Activated CD4-positive, CD25-positive, alpha-beta regulatory T cell treated with anti-CD3 and anti-CD28 coated beads, Interleukin-2, amount 50 U/mL, for 24 hours (primary cell): ENCODE results near the gene PGAP2.
"Not testable (repeated sequence)": the region's sequence is repeated elsewhere in the genome, so short reads cannot be mapped to it uniquely, and the experiment has no call there.

ENCODE experiments used
- ATAC-seq, 2 donors: fragments of 150-1000 bp; cut with Tn5 transposase; one replicate each; pipeline ENCODE4 v1.10.0; 2021; ENCODE audit warnings: mild to moderate bottlenecking in 1 of 2, moderate library complexity in 1 of 2

PGAP2 gene

DNA sequence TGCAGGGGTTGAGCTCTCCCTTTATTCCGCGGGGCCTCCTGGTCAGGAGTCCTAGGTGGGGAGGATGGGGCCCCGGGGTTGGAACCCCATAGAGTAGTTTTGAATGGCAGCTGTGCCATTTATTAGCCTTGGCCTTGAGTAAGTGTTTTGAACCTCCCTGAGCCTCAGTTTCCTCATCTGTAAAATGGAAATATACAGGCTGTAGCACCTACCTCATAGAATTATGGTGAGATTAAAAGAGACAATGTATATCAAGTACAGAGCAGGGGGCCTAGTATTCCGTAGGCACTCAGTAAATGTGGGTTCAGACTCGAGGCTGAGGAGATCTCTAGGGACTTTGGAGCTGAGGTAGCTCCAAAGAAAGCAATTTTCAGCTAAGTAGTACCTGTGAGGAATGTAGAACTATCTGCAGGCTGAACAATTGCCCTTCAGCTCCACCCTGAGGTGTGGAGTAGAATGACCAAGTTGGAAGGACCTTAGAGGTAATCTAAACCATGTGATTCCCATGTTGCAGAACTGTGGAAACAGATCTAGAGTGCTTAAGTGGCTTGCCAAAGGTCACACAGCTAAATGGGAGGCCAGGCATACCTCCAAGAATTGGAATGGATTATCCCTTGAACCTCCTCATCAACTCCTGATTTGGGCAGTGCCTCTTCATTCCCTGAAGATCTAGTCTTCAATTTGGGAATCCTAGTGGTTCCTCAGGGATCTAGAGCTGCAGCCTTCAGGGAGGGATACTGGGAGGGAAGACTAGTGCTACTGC is 682 bp downstream of the PGAP2 start:
- peak; percentile 75 to 78 for ATAC-seq

DNA sequence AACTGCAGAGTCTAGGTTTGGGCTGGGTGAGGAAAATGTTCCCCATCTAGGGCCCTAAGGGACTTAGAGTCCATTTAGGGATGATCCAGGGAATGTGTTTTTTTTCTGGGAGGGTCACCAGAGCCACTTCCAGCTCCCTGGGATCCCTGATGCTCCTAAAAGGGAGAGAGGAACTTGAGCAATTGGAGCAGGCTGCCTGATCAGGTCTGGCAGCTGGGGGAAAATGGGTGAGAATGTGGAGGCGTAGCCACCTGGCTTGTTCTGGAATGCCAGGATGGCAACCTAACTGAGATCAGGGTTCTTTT is 1.2 kb downstream of the PGAP2 start:
- ATAC-seq, result no peak

DNA sequence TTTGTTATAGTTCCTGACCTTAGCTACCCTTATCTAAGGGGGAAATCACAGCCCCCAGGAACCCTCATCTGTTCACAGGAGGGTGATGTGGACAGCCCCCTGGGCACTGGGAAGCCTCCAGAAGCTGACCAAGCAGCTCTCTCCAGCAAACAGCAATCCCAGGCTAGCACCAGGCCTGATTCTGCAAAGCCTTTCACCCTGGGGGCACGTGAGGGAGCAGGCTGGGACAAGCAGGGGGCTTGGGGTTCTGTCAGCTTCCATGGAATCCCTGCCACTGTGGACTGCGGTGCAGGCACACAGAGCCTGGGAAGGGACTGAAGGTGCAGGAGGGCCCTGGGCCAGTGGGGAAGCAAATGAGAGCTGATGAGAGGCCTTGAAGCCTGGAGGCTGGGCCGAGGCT is 2.1 kb downstream of the PGAP2 start:
- ATAC-seq, result no peak

DNA sequence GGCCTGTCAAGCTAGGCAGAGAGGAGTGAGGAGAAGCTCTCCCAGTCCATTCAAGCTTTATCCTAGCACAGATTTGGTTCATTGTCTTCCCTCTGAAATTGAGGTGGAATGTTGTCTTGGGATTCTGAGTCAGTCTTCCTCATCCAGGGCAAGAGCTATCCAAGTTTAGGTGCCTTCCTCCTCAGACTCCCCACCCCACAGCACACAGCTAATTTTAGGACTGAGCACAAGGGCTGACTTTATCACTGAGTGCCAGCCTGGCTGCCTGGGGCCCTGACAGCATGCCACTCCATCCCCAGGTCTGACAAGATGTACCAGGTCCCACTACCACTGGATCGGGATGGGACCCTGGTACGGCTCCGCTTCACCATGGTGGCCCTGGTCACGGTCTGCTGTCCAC is 2.6 kb downstream of the PGAP2 start:
- ATAC-seq, result no peak

DNA sequence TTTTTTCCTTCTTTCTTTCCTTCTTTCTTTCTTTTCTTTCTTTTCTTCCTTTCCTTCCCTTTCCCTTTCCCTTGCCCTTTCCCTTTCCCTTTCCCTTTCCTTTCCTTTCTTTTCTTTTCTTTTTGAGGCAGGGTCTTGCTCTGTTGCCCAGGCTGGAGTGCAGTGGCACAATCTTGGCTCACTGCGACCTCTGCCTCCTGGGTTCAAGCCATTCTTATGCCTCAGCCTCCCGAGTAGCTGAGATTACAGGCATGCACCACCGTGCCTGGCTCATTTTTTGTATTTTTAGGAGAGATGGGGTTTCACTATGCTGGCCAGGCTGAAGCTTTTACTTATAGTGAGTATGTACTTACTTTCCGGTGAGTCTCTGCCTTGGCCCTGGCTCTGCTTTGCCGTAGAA is 6.5 kb downstream of the PGAP2 start:
- not testable (repeated sequence) for ATAC-seq

DNA sequence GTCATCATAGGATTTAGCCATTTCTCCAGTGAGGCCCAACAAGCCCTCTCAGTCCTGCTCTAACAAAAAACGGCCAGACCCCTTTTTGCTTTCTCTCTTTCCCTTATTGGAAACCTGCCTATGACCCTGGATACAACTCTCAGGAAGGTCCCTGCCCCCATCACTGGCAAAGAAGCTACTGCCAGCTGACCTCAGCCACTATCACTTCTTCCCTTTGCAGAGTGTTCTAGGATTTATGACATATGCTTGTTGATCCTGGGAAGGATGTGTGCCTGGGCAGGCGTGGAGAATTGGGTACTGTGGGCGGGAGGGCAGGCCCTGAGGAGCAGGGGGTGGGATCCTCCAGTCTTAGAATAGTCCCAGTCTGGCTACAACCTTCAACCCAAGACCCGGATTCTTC is 7.5 kb downstream of the PGAP2 start:
- no peak for ATAC-seq

DNA sequence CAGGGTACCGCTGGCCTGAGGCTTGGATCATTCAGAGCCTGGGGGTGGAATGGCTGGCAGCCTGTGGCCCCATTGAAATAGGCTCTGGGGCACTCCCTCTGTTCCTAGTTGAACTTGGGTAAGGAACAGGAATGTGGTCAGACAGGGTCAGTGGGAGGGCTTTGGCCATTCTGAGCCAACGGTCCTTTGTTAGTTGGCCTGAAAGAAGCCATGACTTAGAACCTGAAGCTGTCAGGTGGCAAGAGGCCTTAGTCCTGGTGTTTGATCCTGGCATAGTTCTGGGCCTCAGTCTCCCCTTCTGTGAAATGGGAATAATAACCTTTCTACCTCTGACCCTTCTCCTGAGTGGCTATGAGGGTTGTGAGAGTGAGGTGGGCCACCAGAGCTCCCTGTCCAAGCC is 8.3 kb downstream of the PGAP2 start:
- no peak for ATAC-seq

DNA sequence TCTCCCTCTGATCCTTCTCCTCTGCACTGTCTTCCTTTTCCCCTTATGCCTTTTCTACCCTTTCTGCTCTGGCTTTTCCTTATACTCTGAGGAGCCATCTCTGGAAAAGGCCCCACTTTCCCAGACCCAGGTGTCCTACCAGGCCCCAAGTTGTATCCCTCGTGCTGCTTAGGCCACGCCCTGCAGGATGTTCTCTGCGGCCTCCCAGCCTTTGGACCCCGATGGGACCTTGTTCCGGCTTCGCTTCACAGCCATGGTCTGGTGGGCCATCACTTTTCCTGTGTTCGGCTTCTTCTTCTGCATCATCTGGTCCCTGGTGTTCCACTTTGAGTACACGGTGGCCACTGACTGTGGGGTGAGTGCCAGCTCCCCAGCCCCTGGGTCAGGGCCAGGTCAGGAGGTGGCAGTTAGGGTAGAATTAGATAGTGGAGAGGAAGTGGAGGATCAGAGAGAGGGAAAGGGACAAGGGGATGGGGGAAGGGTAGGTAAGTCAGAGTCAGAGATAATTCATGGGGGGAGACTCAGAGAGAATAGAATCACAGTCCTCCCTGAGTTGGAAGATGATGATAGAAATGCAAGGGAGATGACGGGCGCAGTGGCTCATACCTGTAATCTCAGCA is 8.9 kb downstream of the PGAP2 start:
- ATAC-seq, result no peak

DNA sequence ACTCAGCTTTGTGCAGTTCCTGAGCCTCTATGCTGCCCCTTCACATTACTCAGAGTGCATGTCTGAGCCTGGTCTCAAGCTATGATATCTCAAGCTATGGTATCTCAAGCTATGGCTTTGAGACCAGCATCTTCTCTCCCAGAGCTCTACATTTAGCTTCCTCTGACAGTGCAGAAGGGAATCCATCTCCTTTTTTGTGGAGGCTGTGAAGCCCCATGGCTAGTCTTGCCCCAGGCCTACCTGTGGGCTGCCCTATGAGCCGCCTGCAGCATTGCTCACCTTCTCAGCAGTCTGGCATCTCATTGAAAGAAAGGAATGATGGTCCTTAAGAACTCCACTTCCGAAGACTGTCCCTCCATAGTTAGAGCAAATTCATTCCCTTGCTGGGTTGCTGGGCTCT is 12.6 kb downstream of the PGAP2 start:
- ATAC-seq, result no peak

DNA sequence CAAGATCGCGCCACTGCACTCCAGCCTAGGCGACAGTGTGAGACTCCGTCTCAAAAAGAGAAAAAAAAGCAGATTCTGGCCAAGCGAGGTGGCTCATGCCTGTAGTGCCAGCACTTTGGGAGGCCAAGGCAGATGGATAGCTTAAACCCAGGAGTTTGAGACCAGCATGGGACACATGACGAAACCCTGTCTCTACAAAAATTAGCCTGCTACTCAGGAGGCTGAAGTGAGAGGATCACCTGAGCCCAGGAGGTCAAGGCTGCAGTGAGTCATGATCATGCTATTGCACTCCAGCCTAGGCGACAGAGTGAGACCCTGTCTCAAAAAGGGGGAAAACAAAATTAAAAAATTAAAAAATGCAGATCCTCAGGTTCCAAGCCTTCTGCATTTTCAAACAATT is 14.0 kb downstream of the PGAP2 start:
- no peak for ATAC-seq

DNA sequence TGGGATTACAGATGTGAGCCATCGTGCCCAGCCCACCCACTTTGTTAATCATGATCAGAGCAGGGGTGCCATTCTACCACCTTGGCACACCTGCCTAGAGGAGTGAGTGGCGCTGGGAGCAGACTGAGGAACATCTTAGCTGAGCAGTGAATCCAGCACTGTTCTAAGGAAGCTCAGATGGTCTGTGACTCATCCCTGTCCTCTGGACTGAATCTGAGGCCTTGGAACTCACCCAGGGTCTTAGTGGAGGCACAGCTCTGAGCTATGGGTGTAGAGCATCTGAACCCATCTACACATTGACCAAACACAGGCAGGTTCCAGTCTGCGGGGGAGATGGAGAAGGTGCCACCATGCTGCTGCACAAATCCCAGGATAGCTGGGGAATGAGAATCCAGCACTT is 14.9 kb downstream of the PGAP2 start:
- no peak for ATAC-seq

DNA sequence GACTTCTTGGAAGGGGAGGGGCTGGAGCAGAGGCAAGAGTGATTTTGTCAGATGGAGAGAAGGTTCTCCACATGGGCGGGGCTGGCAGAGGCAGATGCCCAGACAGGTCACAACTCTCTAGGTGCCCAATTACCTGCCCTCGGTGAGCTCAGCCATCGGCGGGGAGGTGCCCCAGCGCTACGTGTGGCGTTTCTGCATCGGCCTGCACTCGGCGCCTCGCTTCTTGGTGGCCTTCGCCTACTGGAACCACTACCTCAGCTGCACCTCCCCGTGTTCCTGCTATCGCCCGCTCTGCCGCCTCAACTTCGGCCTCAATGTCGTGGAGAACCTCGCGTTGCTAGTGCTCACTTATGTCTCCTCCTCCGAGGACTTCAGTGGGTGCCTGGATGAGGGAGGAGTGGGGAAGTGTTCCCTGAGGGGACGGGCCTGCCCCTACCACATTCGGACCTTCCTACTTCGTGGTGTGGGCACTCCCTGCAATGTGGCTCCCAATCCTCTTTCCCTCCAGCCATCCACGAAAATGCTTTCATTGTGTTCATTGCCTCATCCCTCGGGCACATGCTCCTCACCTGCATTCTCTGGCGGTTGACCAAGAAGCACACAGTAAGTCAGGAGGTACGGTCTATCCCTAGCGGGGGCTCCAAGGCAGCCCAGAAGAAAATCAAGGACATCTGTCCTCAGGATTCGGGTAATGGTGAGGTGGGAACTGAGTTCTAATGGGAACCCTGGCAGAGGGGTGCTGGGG is 15.6 kb downstream of the PGAP2 start:
- ATAC-seq, result no peak

DNA sequence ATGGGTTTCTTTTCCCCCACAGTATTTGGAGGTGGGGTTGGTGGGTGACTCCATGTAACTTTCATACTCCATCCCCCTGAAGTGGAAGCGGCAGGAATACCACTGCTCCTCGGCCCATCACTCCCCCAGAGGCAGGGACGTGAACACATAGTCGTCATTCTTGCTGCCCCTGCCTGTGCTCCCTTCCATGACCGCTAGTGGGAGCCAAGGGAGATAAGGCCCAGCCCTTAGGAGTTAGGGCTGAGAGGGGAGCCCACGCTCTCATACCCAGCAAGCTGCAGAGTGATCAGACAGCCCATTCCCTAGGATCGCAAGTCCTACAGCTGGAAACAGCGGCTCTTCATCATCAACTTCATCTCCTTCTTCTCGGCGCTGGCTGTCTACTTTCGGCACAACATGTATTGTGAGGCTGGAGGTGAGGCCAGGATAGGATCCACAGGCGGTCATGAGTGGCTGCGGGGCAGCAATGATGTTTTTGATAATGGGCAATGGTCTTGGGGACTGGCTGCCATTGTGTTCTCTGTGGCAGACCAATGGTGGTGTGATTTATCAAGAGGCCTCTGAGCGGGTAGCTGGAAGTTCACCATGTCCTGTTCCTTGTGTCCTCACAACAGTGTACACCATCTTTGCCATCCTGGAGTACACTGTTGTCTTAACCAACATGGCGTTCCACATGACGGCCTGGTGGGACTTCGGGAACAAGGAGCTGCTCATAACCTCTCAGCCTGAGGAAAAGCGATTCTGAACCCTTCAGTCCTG is 16.5 kb downstream of the PGAP2 start:
- ATAC-seq, result peak; percentile 90 to 91

DNA sequence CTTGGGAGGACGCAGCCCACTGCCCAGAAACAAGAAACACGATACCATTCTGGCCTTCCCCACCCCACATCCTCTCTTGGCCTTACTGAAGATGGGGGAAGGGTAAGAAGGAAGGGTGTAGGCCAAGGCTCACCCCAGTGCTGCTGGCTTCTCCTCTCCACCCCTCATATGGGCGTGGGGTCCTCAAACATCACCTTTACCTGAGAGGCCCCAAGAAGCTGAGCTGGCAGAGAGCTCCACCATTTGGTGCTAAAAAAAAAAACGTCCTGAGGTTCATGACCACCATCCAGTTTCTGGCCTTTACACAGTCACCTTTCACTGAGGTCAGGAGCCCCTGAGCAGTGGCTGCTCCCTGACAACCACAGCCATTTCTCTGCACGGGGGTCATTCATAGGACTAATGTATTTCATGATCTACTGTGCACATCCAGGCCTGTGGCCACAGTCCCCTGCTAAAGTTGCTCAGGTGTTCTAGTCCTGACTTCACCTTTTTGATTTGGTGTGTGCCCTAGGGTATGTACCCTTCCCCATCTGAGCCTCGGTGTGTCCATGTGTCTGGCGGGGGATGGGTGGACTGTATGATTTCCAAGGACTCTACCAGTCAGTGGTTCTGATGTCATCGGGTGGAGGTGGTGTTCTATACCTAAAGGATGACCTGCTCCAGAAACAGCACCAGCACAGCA is 17.3 kb downstream of the PGAP2 start:
- no peak for ATAC-seq

DNA sequence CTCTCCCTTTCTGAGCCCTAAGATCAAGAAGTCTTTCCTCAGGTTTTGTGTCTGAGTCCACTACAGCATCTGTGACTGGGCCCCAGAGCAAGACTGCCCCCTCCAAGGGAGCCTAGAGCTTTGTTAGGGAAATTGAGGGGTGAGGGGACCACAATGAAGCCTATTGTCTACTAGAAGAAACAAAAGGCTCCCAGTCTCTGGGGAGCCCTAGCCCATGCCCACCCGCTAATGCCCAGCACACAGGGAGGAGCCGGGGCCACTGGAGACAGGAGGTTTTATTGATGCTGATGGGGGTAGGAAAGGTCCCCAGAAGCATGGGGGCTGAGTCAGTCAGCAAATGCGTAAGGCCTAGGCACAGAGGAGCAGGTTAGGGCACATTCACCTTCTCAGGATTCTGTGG is 18.4 kb downstream of the PGAP2 start:
- no peak for ATAC-seq

DNA sequence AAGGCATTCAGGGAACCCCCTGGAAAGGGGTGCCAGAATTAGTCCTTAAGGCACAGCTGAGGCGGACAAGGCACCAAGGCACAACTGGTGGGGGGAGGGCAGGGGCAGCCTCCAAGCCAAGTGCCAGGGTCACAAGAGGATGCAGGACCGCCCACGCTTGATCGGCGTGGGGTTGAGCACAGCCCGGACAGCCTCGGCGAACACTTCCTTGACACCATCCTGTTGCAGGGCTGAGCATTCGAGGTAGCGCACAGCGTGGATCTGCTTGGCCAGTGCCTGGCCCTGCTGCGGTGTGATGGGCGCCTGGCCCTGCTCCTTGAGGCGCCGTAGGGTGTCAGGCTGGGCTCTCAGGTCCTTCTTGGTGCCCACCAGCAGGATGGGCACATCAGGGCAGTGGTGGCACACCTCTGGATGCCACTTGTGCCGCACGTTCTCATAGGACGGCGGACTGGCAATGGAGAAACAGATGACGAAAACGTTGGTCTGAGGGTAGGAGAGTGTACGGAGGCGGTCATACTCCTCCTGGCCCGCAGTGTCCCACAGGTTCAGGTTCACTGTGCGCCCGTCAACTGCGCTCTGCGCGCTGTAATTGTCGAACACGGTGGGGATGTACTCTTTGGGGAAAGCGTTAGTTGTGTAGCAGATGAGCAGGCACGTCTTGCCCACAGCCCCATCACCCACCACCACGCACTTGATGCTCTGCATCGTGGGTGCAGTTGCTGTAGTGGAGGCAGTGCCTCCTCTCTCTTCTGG is 19.2 kb downstream of the PGAP2 start:
- no peak for ATAC-seq

DNA sequence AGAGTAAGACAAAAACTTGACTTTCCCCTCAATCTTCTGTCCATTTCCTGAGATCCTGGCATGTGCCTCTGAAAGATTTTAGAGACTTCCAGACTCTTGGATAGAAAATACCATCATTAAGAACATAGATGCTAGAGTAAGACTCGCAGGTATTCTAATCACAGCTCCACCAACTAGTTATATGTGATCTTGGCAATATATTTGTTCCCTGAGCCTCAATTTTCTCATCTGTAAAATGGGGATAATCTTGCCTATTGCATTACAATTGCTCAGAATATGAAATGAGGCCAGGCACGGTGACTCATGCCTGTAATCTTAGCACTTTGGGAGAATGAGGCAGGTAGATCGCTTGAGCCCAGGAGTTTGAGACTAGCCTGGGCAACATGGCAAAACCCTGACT is 21.7 kb downstream of the PGAP2 start:
- no peak for ATAC-seq

DNA sequence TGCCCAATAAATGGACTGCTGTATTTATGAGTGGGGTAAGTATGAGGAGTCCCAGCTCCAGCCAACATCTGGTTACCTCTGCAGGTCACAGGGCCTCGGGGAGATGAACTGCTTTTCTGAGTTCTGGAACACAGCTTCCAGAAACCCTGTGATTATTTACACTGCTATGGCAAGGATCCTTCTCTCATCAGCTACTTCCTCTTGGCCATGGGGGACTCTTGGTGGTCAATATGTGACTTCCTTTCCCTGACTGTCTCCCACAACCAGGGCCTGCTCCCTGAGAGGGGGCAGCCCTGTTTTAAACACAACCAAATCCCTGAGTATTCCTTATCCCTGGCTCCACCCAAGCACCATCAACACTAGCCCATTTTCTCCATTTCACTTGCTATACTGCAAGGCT is 22.4 kb downstream of the PGAP2 start:
- no peak for ATAC-seq

DNA sequence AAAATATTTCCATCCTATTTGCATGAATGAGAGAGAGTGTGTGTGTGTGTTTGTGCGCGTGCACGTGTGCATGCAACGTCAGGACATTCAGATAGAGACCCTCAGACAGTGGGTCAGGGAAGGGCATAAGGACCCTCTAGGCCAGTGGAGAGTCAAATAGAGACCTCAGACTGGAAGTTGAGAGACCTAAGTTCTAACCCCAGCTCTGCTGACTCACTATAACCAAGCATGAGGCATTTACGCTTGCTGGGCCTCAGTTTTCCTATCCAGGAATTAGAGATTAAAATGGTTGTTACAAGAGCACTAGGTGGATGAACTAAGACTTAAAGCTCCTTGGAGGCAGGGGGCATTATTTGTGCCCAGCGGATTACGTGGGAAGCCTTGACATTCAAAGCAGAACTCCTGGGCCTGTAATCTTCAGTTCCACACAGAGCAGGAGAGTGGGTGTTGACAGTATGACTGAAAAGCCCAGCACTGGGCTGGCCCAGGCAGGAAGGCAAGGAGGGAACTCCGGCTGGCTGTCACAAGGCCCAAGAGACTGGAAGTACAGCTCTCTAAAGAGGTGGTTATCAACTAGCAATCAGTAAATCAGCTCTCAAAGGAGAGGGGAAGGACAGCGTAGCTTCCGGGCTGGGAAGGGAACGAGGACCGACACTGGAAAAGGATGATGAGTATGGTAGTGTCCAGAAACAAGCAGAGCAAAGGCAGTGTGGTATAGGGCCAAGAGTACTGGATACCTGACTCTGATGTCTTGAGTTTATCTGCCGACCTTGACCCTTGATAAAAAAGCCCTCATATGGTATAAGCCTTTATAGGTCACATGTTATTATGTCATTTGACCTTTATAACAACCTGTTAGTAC is 23.2 kb downstream of the PGAP2 start:
- ATAC-seq, result peak; percentile 58 to 63

DNA sequence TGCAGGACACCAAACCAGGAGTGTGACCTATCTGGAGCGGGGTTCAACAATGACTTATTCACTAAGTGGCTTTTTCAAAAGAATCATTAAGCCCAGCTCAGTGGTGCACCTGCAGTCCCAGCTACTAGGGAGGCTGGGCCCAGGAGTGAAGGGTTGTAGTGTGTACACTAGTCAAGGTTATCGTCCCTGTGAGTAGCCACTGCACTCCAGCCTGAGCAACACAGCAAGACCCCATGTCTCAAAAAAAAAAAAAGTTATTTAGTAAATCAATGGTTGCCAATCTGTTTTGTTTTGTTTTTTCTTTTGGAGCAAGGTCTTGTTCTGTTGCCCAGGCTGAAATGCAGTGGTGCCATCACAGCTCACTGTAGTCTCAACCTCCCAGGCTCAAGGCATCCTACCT is 24.5 kb downstream of the PGAP2 start:
- ATAC-seq, result no peak

DNA sequence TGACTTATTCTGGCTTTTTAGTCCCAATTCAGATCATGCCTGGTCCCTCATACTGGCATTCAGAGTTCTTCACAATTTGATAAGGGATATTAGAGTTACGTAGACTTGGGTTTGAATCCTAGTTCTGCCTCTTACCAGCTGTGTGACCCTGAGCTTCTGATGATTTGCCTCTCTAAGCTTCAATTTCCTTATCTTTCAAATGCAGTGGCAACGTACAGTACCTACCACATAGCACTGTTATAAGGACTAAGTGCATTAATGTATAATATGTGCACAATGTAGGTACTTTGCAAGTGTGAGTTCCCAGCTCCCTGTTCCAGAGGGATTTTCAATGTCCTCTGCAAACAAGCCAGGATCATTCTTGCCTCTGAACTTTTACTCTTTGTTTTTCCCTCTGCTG is 25.1 kb downstream of the PGAP2 start:
- no peak for ATAC-seq
